Astrocyte (in vitro differentiated cells and primary cell): ENCODE measurements around the gene SEMA4D.

Experiments
- EZH2 ChIP-seq: IDR thresholded peaks from 2 replicates; pipeline ENCODE4 v1.6.1; 2012; ENCODE audit warnings: mild to moderate bottlenecking, low read length, inconsistent platforms; ENCODE audit not compliant: insufficient read depth
- TF ChIP-seq, protein P1 (sequence below): IDR thresholded peaks from 2 replicates; pipeline ENCODE4 v1.5.1; 2011; ENCODE audit warnings: low read depth, mild to moderate bottlenecking, inconsistent platforms, low read length, moderate library complexity; ENCODE audit not compliant: insufficient read depth

- TF ChIP-seq, protein P1, sequence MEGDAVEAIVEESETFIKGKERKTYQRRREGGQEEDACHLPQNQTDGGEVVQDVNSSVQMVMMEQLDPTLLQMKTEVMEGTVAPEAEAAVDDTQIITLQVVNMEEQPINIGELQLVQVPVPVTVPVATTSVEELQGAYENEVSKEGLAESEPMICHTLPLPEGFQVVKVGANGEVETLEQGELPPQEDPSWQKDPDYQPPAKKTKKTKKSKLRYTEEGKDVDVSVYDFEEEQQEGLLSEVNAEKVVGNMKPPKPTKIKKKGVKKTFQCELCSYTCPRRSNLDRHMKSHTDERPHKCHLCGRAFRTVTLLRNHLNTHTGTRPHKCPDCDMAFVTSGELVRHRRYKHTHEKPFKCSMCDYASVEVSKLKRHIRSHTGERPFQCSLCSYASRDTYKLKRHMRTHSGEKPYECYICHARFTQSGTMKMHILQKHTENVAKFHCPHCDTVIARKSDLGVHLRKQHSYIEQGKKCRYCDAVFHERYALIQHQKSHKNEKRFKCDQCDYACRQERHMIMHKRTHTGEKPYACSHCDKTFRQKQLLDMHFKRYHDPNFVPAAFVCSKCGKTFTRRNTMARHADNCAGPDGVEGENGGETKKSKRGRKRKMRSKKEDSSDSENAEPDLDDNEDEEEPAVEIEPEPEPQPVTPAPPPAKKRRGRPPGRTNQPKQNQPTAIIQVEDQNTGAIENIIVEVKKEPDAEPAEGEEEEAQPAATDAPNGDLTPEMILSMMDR, result no peak
- no peak for TF ChIP-seq EZH2
Measured at GRCh38 chr9:89534515-89535287, 36.8 kb upstream of the SEMA4D start.
